HEK293 (cell line): ENCODE results near the gene MFAP5.

ENCODE experiments used
- CTCF ChIA-PET: fragments of 350-600 bp; formaldehyde crosslinking; extraction: SDS; loops from one replicate; lab custom pipeline; 2021; ENCODE audit warnings: antibody characterized with exemption; lab: Yijun Ruan, JAX
- POLR2A ChIA-PET: fragments of 300-600 bp; formaldehyde crosslinking; extraction: SDS; loops from one replicate; lab custom pipeline; 2020; ENCODE audit warnings: antibody characterized with exemption, inconsistent platforms; lab: Yijun Ruan, JAX
- H3K27ac ChIP-seq: fragments of 200-500 bp; sonication (Bioruptor generic); 2 replicates; pipeline ENCODE4 v1.5.1; 2014; ENCODE audit warnings: low read depth, low read length, control low read depth, inconsistent platforms; ENCODE audit errors: extremely low read depth
- H3K36me3 ChIP-seq, 2 experiments: fragments of 200-500 bp in 1 of 2; sonication (Bioruptor generic) in 1 of 2; 1 replicate in 1 of 2; 2 replicates in 1 of 2; pipeline ENCODE4 v1.5.1; 2014 to 2017; ENCODE audit warnings: inconsistent platforms in 2 of 2, low read length in 2 of 2; ENCODE audit not compliant: control insufficient read depth in 2 of 2, insufficient read depth in 1 of 2
- H3K4me1 ChIP-seq: fragments of 200-500 bp; sonication (Bioruptor generic); 2 replicates; pipeline ENCODE4 v1.5.1; 2014; ENCODE audit warnings: mild to moderate bottlenecking, low read length, inconsistent platforms; ENCODE audit not compliant: control insufficient read depth, insufficient read depth
- H3K4me3 ChIP-seq: 2 replicates; pipeline ENCODE4 v1.5.1; 2011; ENCODE audit warnings: low read depth, mild to moderate bottlenecking, control low read depth, low read length, moderate library complexity
- H3K9me3 ChIP-seq: fragments of 200-500 bp; sonication (Bioruptor generic); 2 replicates; pipeline ENCODE4 v1.5.1; 2014; ENCODE audit warnings: low read depth, low read length, inconsistent platforms; ENCODE audit not compliant: control insufficient read depth, insufficient read depth
- ZFP3 ChIP-seq: fragments of 450-650 bp; formaldehyde crosslinking; IDR thresholded peaks from 2 replicates; pipeline ENCODE4 v1.5.1; 2016; ENCODE audit warnings: low read depth, missing biosample characterization, missing genetic modification characterization
- ZNF221 ChIP-seq: fragments of 450-650 bp; formaldehyde crosslinking; IDR thresholded peaks from 2 replicates; pipeline ENCODE4 v1.5.1; 2017; ENCODE audit warnings: missing biosample characterization, missing genetic modification characterization, borderline replicate concordance
- ZNF292 ChIP-seq: fragments of 450-650 bp; formaldehyde crosslinking; IDR thresholded peaks from 2 replicates; pipeline ENCODE4 v1.5.1; 2016; ENCODE audit warnings: low read depth, missing biosample characterization, missing genetic modification characterization, borderline replicate concordance
- ZNF354C ChIP-seq: fragments of 450-650 bp; formaldehyde crosslinking; IDR thresholded peaks from 2 replicates; pipeline ENCODE4 v1.5.1; 2016; ENCODE audit warnings: missing biosample characterization, missing genetic modification characterization, low read depth, borderline replicate concordance
- ZNF366 ChIP-seq: fragments of 450-650 bp; formaldehyde crosslinking; conservative IDR thresholded peaks from 2 replicates; pipeline ENCODE4 v1.5.1; 2016; ENCODE audit warnings: missing biosample characterization, missing genetic modification characterization
- ZNF394 ChIP-seq: fragments of 450-650 bp; formaldehyde crosslinking; IDR thresholded peaks from 2 replicates; pipeline ENCODE4 v1.5.1; 2016; ENCODE audit warnings: missing biosample characterization, missing genetic modification characterization, mild to moderate bottlenecking, moderate library complexity, borderline replicate concordance
- ZNF514 ChIP-seq: fragments of 450-650 bp; formaldehyde crosslinking; IDR thresholded peaks from 2 replicates; pipeline ENCODE4 v1.5.1; 2016; ENCODE audit warnings: missing biosample characterization, missing genetic modification characterization
- ZNF600 ChIP-seq: fragments of 450-650 bp; formaldehyde crosslinking; IDR thresholded peaks from 2 replicates; pipeline ENCODE4 v1.5.1; 2016; ENCODE audit warnings: missing biosample characterization, missing genetic modification characterization
- ZNF664 ChIP-seq: fragments of 450-650 bp; formaldehyde crosslinking; IDR thresholded peaks from 2 replicates; pipeline ENCODE4 v1.5.1; 2016; ENCODE audit warnings: missing biosample characterization, missing genetic modification characterization
- ZNF768 ChIP-seq: fragments of 450-650 bp; formaldehyde crosslinking; IDR thresholded peaks from 2 replicates; pipeline ENCODE4 v1.5.1; 2018; ENCODE audit warnings: missing biosample characterization, mild to moderate bottlenecking, missing genetic modification characterization
- ZNF777 ChIP-seq: fragments of 450-650 bp; formaldehyde crosslinking; IDR thresholded peaks from 2 replicates; pipeline ENCODE4 v1.5.1; 2017; ENCODE audit warnings: missing biosample characterization, missing genetic modification characterization, borderline replicate concordance
- TF ChIP-seq, protein P1 (sequence below): fragments of 450-650 bp; IDR thresholded peaks from 2 replicates; pipeline ENCODE4 v1.5.1; 2018; ENCODE audit warnings: missing biosample characterization, mild to moderate bottlenecking, missing genetic modification characterization
- TF ChIP-seq, protein P2 (sequence below): fragments of 450-650 bp; formaldehyde crosslinking; IDR thresholded peaks from 2 replicates; pipeline ENCODE4 v1.5.1; 2017; ENCODE audit warnings: missing biosample characterization, missing genetic modification characterization
- TF ChIP-seq, protein P3 (sequence below): fragments of 450-650 bp; formaldehyde crosslinking; IDR thresholded peaks from 2 replicates; pipeline ENCODE4 v1.5.1; 2016; ENCODE audit warnings: missing biosample characterization, missing genetic modification characterization

MFAP5 gene

GRCh38 chr12:8680533-8680932, 17.9 kb upstream of the MFAP5 start (continued):
- TF ChIP-seq ZNF600 (tag by site-specific recombination), result no peak
- TF ChIP-seq ZNF394, result no peak
- no peak for TF ChIP-seq ZNF292 (tag by site-specific recombination)

DNA sequence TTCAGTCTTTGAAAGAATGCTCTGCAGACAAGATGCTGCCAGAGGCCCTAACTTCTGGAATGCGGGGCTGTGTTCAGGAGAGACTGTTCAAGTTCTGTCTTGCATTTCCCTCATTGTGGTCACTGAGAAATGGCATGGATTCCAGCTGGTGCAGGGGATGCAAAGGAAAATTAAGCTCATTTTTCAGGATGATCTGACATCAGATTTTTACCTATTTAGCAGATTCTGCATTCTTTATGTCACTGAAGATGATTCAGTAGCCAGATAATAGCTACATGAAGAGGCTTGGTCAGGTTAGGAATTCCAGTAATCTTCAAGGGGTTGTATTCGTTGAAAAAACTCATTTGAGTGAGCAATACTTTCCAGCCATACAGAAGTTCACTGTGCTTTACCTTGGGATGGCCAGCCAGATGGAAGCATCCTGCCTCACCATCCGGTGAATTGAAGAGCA, 16.1 kb upstream of the MFAP5 start:
- Histone ChIP-seq H3K36me3 (no peaks in the 10 kb centered on the region), H3K9me3 (no peaks in the 10 kb centered on the region), H3K4me1 (no peaks in the 10 kb centered on the region), H3K27ac (no peak overlapping the region), H3K4me3 (no peak overlapping the region)
- CTCF ChIA-PET, result interaction anchor here (0.6 to 4.9 kb wide), 7 partner anchors 21 to 350 kb away, joined by 3 to 22 read pairs (median 4); no protein-coding TSS in a partner anchor
- TF ChIP-seq ZNF221 (no peak), ZNF366 (tag by site-specific recombination) (no peak), ZNF664 (tag by site-specific recombination) (no peak)
- POLR2A ChIA-PET, result interaction anchor here (0.6 kb wide), 1 partner anchor 134 kb away, joined by 3 read pairs; no protein-coding TSS in a partner anchor

GRCh38 chr12:8677362-8677761, 14.7 kb upstream of the MFAP5 start:
- POLR2A ChIA-PET, result interaction anchor here (1.0 kb wide), 1 partner anchor 272 kb away, joined by 3 read pairs; the partner anchor contains the start of gene M6PR

More at GRCh38 chr12:8677362-8677761, 14.7 kb upstream of the MFAP5 start:
- no peak overlapping the region for H3K27ac ChIP-seq
- no peaks in the 10 kb centered on the region for H3K4me1 ChIP-seq
- no peaks in the 10 kb centered on the region for H3K36me3 ChIP-seq
- TF ChIP-seq, protein P1, sequence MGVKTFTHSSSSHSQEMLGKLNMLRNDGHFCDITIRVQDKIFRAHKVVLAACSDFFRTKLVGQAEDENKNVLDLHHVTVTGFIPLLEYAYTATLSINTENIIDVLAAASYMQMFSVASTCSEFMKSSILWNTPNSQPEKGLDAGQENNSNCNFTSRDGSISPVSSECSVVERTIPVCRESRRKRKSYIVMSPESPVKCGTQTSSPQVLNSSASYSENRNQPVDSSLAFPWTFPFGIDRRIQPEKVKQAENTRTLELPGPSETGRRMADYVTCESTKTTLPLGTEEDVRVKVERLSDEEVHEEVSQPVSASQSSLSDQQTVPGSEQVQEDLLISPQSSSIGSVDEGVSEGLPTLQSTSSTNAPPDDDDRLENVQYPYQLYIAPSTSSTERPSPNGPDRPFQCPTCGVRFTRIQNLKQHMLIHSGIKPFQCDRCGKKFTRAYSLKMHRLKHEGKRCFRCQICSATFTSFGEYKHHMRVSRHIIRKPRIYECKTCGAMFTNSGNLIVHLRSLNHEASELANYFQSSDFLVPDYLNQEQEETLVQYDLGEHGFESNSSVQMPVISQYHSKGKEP, result no peak
- no peak for TF ChIP-seq ZNF777 (tag by site-specific recombination)
- TF ChIP-seq, protein P2, sequence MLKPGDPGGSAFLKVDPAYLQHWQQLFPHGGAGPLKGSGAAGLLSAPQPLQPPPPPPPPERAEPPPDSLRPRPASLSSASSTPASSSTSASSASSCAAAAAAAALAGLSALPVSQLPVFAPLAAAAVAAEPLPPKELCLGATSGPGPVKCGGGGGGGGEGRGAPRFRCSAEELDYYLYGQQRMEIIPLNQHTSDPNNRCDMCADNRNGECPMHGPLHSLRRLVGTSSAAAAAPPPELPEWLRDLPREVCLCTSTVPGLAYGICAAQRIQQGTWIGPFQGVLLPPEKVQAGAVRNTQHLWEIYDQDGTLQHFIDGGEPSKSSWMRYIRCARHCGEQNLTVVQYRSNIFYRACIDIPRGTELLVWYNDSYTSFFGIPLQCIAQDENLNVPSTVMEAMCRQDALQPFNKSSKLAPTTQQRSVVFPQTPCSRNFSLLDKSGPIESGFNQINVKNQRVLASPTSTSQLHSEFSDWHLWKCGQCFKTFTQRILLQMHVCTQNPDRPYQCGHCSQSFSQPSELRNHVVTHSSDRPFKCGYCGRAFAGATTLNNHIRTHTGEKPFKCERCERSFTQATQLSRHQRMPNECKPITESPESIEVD (tag by site-specific recombination), result no peak
- TF ChIP-seq ZNF514 (tag by site-specific recombination), result no peak
- no peak for TF ChIP-seq ZNF768 (tag by site-specific recombination)
- no peak for TF ChIP-seq ZNF354C (tag by site-specific recombination)
- TF ChIP-seq, protein P3, sequence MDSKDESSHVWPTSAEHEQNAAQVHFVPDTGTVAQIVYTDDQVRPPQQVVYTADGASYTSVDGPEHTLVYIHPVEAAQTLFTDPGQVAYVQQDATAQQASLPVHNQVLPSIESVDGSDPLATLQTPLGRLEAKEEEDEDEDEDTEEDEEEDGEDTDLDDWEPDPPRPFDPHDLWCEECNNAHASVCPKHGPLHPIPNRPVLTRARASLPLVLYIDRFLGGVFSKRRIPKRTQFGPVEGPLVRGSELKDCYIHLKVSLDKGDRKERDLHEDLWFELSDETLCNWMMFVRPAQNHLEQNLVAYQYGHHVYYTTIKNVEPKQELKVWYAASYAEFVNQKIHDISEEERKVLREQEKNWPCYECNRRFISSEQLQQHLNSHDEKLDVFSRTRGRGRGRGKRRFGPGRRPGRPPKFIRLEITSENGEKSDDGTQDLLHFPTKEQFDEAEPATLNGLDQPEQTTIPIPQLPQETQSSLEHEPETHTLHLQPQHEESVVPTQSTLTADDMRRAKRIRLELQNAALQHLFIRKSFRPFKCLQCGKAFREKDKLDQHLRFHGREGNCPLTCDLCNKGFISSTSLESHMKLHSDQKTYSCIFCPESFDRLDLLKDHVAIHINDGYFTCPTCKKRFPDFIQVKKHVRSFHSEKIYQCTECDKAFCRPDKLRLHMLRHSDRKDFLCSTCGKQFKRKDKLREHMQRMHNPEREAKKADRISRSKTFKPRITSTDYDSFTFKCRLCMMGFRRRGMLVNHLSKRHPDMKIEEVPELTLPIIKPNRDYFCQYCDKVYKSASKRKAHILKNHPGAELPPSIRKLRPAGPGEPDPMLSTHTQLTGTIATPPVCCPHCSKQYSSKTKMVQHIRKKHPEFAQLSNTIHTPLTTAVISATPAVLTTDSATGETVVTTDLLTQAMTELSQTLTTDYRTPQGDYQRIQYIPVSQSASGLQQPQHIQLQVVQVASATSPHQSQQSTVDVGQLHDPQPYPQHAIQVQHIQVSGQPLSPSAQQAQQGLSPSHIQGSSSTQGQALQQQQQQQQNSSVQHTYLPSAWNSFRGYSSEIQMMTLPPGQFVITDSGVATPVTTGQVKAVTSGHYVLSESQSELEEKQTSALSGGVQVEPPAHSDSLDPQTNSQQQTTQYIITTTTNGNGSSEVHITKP (tag by site-specific recombination), result no peak
- no peak for TF ChIP-seq ZFP3
- CTCF ChIA-PET, result interaction anchor here (0.7 to 4.9 kb wide), 5 partner anchors 11 to 213 kb away, joined by 3 to 22 read pairs (median 4); no protein-coding TSS in a partner anchor
- no peak overlapping the region for H3K4me3 ChIP-seq
- no peaks in the 10 kb centered on the region for H3K9me3 ChIP-seq
